ENCODE data around the gene SIAH1.
"Not testable (repeated sequence)": the region's sequence is repeated elsewhere in the genome, so short reads cannot be mapped to it uniquely, and the experiment has no call there.

Gene SIAH1

GRCh38 chr16:48326915-48327314 is 58.3 kb downstream of the SIAH1 start:
- no peak for DNase-seq

- DNase-seq: no peak
Observed at GRCh38 chr16:48323783-48324775, 61.1 kb downstream of the SIAH1 start.

GRCh38 chr16:48321317-48322036 is 63.7 kb downstream of the SIAH1 start:
- no peak for DNase-seq

GRCh38 chr16:48318630-48319029 is 66.6 kb downstream of the SIAH1 start:
- DNase-seq: peak; percentile 56

GRCh38 chr16:48317614-48318315 is 67.4 kb downstream of the SIAH1 start:
- peak; percentile 19 for DNase-seq

GRCh38 chr16:48317026-48317425 is 68.2 kb downstream of the SIAH1 start:
- DNase-seq: no peak

- DNase-seq: not testable (repeated sequence)
Observed at GRCh38 chr16:48313905-48314304, 71.3 kb downstream of the SIAH1 start.

- no peak for DNase-seq
Observed at GRCh38 chr16:48310908-48311641, 74.1 kb downstream of the SIAH1 start.
